Hepatocyte (in vitro differentiated cells): Measurements from ENCODE around the gene CDH4. TPM values are rescaled to one million over a fixed set of nuclear protein-coding genes. Genes with fewer than 3 reads are reported as not detected.

ENCODE experiments used
- DNase-seq: peaks from one replicate; pipeline ENCODE4 v3.0.0-alpha.2; 2016; ENCODE audit warnings: low spot score
- H2AFZ ChIP-seq: fragments of 200-600 bp; sonication (generic); 2 replicates; pipeline ENCODE4 v1.6.0; 2016; ENCODE audit warnings: antibody characterized with exemption, mild to moderate bottlenecking
- H3K27ac ChIP-seq: fragments of 200-600 bp; sonication (generic); 2 replicates; pipeline ENCODE4 v1.5.1; 2016; ENCODE audit warnings: mild to moderate bottlenecking
- H3K27me3 ChIP-seq: fragments of 200-600 bp; sonication (generic); 2 replicates; pipeline ENCODE4 v1.6.1; 2016
- H3K36me3 ChIP-seq: fragments of 200-600 bp; sonication (generic); replicated peaks from 2 replicates; pipeline ENCODE4 v1.5.1; 2016; ENCODE audit warnings: low read depth; ENCODE audit not compliant: insufficient read depth
- H3K4me1 ChIP-seq: fragments of 200-600 bp; sonication (generic); 2 replicates; pipeline ENCODE4 v1.5.1; 2016; ENCODE audit warnings: mild to moderate bottlenecking, moderate library complexity; ENCODE audit not compliant: insufficient read depth
- H3K4me2 ChIP-seq: fragments of 200-600 bp; sonication (generic); 2 replicates; pipeline ENCODE4 v1.6.0; 2016
- H3K4me3 ChIP-seq: fragments of 200-600 bp; sonication (generic); 2 replicates; pipeline ENCODE4 v1.5.1; 2016; ENCODE audit warnings: mild to moderate bottlenecking
- H3K79me2 ChIP-seq: fragments of 200-600 bp; sonication (generic); 2 replicates; pipeline ENCODE4 v1.6.0; 2017; ENCODE audit warnings: mild to moderate bottlenecking
- H3K9me2 ChIP-seq: fragments of 200-600 bp; sonication (generic); replicated peaks from 2 replicates; pipeline ENCODE4 v1.6.0; 2017; ENCODE audit warnings: mild to moderate bottlenecking; ENCODE audit not compliant: insufficient read depth
- H3K9me3 ChIP-seq: fragments of 200-600 bp; sonication (generic); 2 replicates; pipeline ENCODE4 v1.5.1; 2016; ENCODE audit warnings: low read depth, mild to moderate bottlenecking
- H4K20me1 ChIP-seq: fragments of 200-600 bp; sonication (generic); 2 replicates; pipeline ENCODE4 v1.6.0; 2016; ENCODE audit warnings: mild to moderate bottlenecking; ENCODE audit not compliant: insufficient read depth, poor library complexity, severe bottlenecking
- EZH2 ChIP-seq: fragments of 200-600 bp; sonication (generic); IDR thresholded peaks from 2 replicates; pipeline ENCODE4 v1.6.1; 2016; ENCODE audit warnings: antibody characterized with exemption, mild to moderate bottlenecking, borderline replicate concordance
- EZH2phosphoT487 ChIP-seq: fragments of 200-600 bp; sonication (generic); IDR thresholded peaks from one replicate; pipeline ENCODE4 v1.6.1; 2018; ENCODE audit warnings: antibody characterized with exemption, mild to moderate bottlenecking, low read depth, moderate library complexity; ENCODE audit not compliant: unreplicated experiment, severe bottlenecking
- WGBS: methylation state at CpG from one replicate; pipeline ENCODE4 v1.1.6; 2016; ENCODE audit warnings: low lambda C conversion rate; ENCODE audit errors: missing lambda C conversion rate; 5-methylcytosine and 5-hydroxymethylcytosine counted together
- polyA plus RNA-seq: library from polyadenylated mRNA; unstranded; fragments of >200 nt; fragmentation: Nextera tagmentation; extraction: Ambion mirVana; gene quantifications from 2 replicates; pipeline ENCODE4 v1.2.1, GENCODE V29; 2016
- total RNA-seq: library from RNA; depleted of rRNA; stranded (reverse); fragments of >200 nt; gene quantifications from 2 replicates; pipeline ENCODE4 v1.2.3, GENCODE V29; 2014
- TF ChIP-seq, protein P1 (sequence below): fragments of 200-600 bp; sonication (generic); IDR thresholded peaks from 2 replicates; pipeline ENCODE4 v1.5.1; 2016; ENCODE audit warnings: antibody characterized with exemption, mild to moderate bottlenecking; ENCODE audit not compliant: poor library complexity

Gene CDH4
- total and polyA plus RNA-seq, 2 experiments from 2014 or later = 0.53 to 0.73 TPM

DNA sequence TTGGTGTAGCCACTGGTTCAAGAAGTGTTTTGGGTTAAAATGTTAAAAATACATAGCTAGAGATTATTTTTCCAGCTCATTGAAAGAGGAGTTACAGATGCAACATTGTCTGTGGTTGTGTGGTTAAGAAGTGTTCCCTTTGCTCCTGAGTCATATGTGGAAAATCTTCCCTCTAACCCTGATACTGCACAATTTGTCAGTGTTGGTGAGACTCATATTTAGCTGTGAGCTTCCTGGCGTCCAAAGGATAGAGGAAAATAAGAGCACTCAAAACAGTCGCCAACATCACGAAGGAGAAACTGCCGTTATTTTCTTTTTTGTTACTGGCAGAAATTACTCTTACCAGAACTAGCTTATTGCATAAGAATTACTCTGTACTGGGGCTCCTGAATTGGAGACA is 250.4 kb downstream of the CDH4 start:
- Histone ChIP-seq H4K20me1 (no peaks in the 10 kb centered on the region), H3K27ac (no peak overlapping the region), H2AFZ (no peak overlapping the region), H3K9me2 (no peaks in the 10 kb centered on the region), H3K27me3 (no peaks in the 10 kb centered on the region), H3K79me2 (no peaks in the 10 kb centered on the region), H3K4me1 (no peaks in the 10 kb centered on the region), H3K4me3 (no peak overlapping the region), H3K9me3 (no peaks in the 10 kb centered on the region), H3K36me3 (no peaks in the 10 kb centered on the region), H3K4me2 (no peak overlapping the region)
- TF ChIP-seq EZH2 (no peak), EZH2phosphoT487 (no peak)
- TF ChIP-seq, protein P1, sequence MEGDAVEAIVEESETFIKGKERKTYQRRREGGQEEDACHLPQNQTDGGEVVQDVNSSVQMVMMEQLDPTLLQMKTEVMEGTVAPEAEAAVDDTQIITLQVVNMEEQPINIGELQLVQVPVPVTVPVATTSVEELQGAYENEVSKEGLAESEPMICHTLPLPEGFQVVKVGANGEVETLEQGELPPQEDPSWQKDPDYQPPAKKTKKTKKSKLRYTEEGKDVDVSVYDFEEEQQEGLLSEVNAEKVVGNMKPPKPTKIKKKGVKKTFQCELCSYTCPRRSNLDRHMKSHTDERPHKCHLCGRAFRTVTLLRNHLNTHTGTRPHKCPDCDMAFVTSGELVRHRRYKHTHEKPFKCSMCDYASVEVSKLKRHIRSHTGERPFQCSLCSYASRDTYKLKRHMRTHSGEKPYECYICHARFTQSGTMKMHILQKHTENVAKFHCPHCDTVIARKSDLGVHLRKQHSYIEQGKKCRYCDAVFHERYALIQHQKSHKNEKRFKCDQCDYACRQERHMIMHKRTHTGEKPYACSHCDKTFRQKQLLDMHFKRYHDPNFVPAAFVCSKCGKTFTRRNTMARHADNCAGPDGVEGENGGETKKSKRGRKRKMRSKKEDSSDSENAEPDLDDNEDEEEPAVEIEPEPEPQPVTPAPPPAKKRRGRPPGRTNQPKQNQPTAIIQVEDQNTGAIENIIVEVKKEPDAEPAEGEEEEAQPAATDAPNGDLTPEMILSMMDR = no peak
- DNase-seq = no peak
- WGBS = 95% methylated on average over 4 of the region's 4 CpGs

DNA sequence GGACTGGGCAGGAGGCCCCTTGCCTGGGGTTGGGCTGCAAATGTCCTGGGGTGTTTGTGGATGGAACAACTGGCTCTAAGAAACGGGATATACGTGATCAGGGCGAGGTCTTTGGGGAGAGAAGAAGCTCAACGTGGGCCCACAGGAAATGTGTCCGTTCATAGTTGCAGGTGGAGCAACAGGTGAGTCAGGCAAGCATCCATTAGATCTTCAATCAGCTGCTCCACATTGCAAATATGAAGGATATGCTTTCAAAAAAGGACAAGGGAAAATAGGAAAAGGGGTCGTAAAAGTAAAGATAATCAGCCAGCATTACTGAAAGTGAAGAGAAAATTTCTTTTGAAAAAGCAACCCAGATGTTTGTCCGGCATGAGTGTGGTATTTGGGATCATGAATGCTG is 251.0 kb downstream of the CDH4 start:
- no peaks in the 10 kb centered on the region for H3K79me2 ChIP-seq
- no peaks in the 10 kb centered on the region for H3K4me1 ChIP-seq
- no peak overlapping the region for H3K4me2 ChIP-seq
- no peaks in the 10 kb centered on the region for H3K9me3 ChIP-seq
- H3K27me3 ChIP-seq = no peaks in the 10 kb centered on the region
- H3K36me3 ChIP-seq = no peaks in the 10 kb centered on the region
- TF ChIP-seq, protein P1 = no peak
- TF ChIP-seq EZH2phosphoT487 = no peak
- TF ChIP-seq EZH2 = no peak
- 86% methylated on average over 7 of the region's 7 CpGs for WGBS
- H2AFZ ChIP-seq = no peak overlapping the region
- no peak for DNase-seq
- H3K9me2 ChIP-seq = no peaks in the 10 kb centered on the region
- H4K20me1 ChIP-seq = no peaks in the 10 kb centered on the region
- no peak overlapping the region for H3K27ac ChIP-seq
- no peak overlapping the region for H3K4me3 ChIP-seq

- H3K9me3 ChIP-seq = no peaks in the 10 kb centered on the region
- no peaks in the 10 kb centered on the region for H3K79me2 ChIP-seq
- no peak for DNase-seq
- H2AFZ ChIP-seq = no peak overlapping the region
- H3K4me1 ChIP-seq = no peaks in the 10 kb centered on the region
- no peak overlapping the region for H3K4me3 ChIP-seq
- no peak overlapping the region for H3K4me2 ChIP-seq
- 95% methylated on average over 8 of the region's 8 CpGs for WGBS
- no peaks in the 10 kb centered on the region for H4K20me1 ChIP-seq
- no peaks in the 10 kb centered on the region for H3K9me2 ChIP-seq
- TF ChIP-seq EZH2phosphoT487 (no peak), EZH2 (no peak)
- TF ChIP-seq, protein P1 = no peak
- H3K36me3 ChIP-seq = no peaks in the 10 kb centered on the region
- H3K27ac ChIP-seq = no peak overlapping the region
- peaks cover 4% of the 10 kb centered on the region for H3K27me3 ChIP-seq
Observed at GRCh38 chr20:61505508-61505907, 253.4 kb downstream of the CDH4 start.

DNA sequence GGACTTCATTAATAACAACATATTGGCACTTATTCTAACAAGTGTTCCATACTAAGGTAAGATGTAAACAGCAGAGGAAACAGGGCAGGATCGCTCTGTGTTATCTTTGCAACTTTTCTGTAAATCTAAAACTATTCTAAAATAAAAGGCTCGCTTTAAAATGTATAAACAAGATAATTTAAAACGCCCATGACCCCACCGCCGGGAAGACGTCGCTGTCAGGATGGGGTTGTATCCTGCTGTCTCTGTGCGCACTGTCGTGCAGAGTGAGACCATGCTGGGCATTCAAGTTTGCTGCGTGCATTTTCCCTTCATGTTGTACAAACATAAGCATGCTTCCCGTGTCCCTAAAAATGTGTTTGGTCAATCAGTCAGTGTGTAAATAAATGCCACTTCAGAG is 255.7 kb downstream of the CDH4 start:
- Histone ChIP-seq H3K4me3 (no peak overlapping the region), H3K4me2 (no peak overlapping the region), H3K79me2 (no peaks in the 10 kb centered on the region), H3K36me3 (no peaks in the 10 kb centered on the region), H3K27me3 (peaks cover 4% of the 10 kb centered on the region), H4K20me1 (no peaks in the 10 kb centered on the region), H3K27ac (no peak overlapping the region), H2AFZ (no peak overlapping the region), H3K9me3 (no peaks in the 10 kb centered on the region), H3K4me1 (no peaks in the 10 kb centered on the region), H3K9me2 (no peaks in the 10 kb centered on the region)
- TF ChIP-seq EZH2 = no peak
- no peak for TF ChIP-seq EZH2phosphoT487
- TF ChIP-seq, protein P1 = no peak
- no peak for DNase-seq
- WGBS = 73% methylated on average over 11 of the region's 11 CpGs
